Prostate gland (tissue), 2 donors: ENCODE results near the gene UTP14A.

Experiments
- CTCF ChIP-seq, 4 experiments: fragments of 200-600 bp in 2 of 4; fragments of 450-650 bp in 2 of 4; sonication (generic) in 2 of 4; IDR thresholded peaks; 1 replicate in 3 of 4; 2 replicates in 1 of 4; pipeline ENCODE4 v1.5.1; 2016 to 2019; ENCODE audit warnings: antibody characterized with exemption in 4 of 4, mild to moderate bottlenecking in 2 of 4, moderate library complexity in 2 of 4
- POLR2A ChIP-seq: fragments of 450-650 bp; IDR thresholded peaks from one replicate; pipeline ENCODE4 v1.6.1; 2016; ENCODE audit warnings: antibody characterized with exemption, mild to moderate bottlenecking
- POLR2AphosphoS5 ChIP-seq: sonication (generic); formaldehyde crosslinking; IDR thresholded peaks from one replicate; pipeline ENCODE4 v1.6.1; 2017; ENCODE audit warnings: antibody characterized with exemption

GRCh38 chrX:129938081-129938480 is 32.1 kb downstream of the UTP14A start:
- TF ChIP-seq CTCF (IDR thresholded peaks at IDR 0.05) (no peak), POLR2AphosphoS5 (no peak), POLR2A (no peak)
